ENCODE results near the gene FRRS1L. TPM values are rescaled to one million over a fixed set of nuclear protein-coding genes. Genes with fewer than 3 reads are reported as not detected.

The FRRS1L gene
- total RNA-seq, 1 donor from 2014 or later = 1.0 TPM

GRCh38 chr9:109193974-109194556 is 27.0 kb upstream of the FRRS1L start:
- H3K27ac ChIP-seq (ENCODE audit: low read depth, low read length) = no peak overlapping the region
- no peak overlapping the region for H3K9ac ChIP-seq (ENCODE audit: low read depth in 1 of 3, low read length in 3 of 3)
- H3K9me3 ChIP-seq (ENCODE audit: control insufficient read depth in 3 of 3, low read length in 3 of 3) = no peaks in the 10 kb centered on the region
- H3K36me3 ChIP-seq (ENCODE audit: control insufficient read depth in 3 of 3, insufficient read depth in 3 of 3, low read length in 3 of 3) = peaks cover 0 to 4% (median 0%) of the 10 kb centered on the region in 3 donors
- H3K4me3 ChIP-seq (ENCODE audit: low read length in 3 of 3) = no peak overlapping the region
- H3K27me3 ChIP-seq (ENCODE audit: control insufficient read depth in 3 of 3, insufficient read depth in 3 of 3, low read length in 3 of 3) = peaks cover 0 to 3% (median 0%) of the 10 kb centered on the region in 3 donors
- H3K4me1 ChIP-seq (ENCODE audit: control insufficient read depth in 3 of 3, insufficient read depth in 3 of 3, low read length in 3 of 3) = no peaks in the 10 kb centered on the region

GRCh38 chr9:109192732-109193361 is 25.8 kb upstream of the FRRS1L start:
- H3K27ac ChIP-seq (ENCODE audit: low read depth, low read length) = no peak overlapping the region
- peaks cover 0 to 5% (median 0%) of the 10 kb centered on the region in 3 donors for H3K36me3 ChIP-seq (ENCODE audit: control insufficient read depth in 3 of 3, insufficient read depth in 3 of 3, low read length in 3 of 3)
- H3K9me3 ChIP-seq (ENCODE audit: control insufficient read depth in 3 of 3, low read length in 3 of 3) = no peaks in the 10 kb centered on the region
- H3K27me3 ChIP-seq (ENCODE audit: control insufficient read depth in 3 of 3, insufficient read depth in 3 of 3, low read length in 3 of 3) = peaks cover 0 to 3% (median 0%) of the 10 kb centered on the region in 3 donors
- no peaks in the 10 kb centered on the region for H3K4me1 ChIP-seq (ENCODE audit: control insufficient read depth in 3 of 3, insufficient read depth in 3 of 3, low read length in 3 of 3)
- H3K9ac ChIP-seq (ENCODE audit: low read depth in 1 of 3, low read length in 3 of 3) = no peak overlapping the region
- no peak overlapping the region for H3K4me3 ChIP-seq (ENCODE audit: low read length in 3 of 3)

- peaks cover 0 to 5% (median 0%) of the 10 kb centered on the region in 3 donors for H3K36me3 ChIP-seq (ENCODE audit: control insufficient read depth in 3 of 3, insufficient read depth in 3 of 3, low read length in 3 of 3)
- H3K4me1 ChIP-seq (ENCODE audit: control insufficient read depth in 3 of 3, insufficient read depth in 3 of 3, low read length in 3 of 3) = no peaks in the 10 kb centered on the region
- H3K9ac ChIP-seq (ENCODE audit: low read depth in 1 of 3, low read length in 3 of 3) = no peak overlapping the region
- no peak overlapping the region for H3K4me3 ChIP-seq (ENCODE audit: low read length in 3 of 3)
- no peak overlapping the region for H3K27ac ChIP-seq (ENCODE audit: low read depth, low read length)
- peaks cover 0 to 3% (median 0%) of the 10 kb centered on the region in 3 donors for H3K27me3 ChIP-seq (ENCODE audit: control insufficient read depth in 3 of 3, insufficient read depth in 3 of 3, low read length in 3 of 3)
- no peaks in the 10 kb centered on the region for H3K9me3 ChIP-seq (ENCODE audit: control insufficient read depth in 3 of 3, low read length in 3 of 3)
Measured at GRCh38 chr9:109191746-109192145, 24.7 kb upstream of the FRRS1L start.

- Histone ChIP-seq H3K4me1 (ENCODE audit: control insufficient read depth in 3 of 3, insufficient read depth in 3 of 3, low read length in 3 of 3) (no peaks in the 10 kb centered on the region), H3K27me3 (ENCODE audit: control insufficient read depth in 3 of 3, insufficient read depth in 3 of 3, low read length in 3 of 3) (peaks cover 0 to 3% (median 0%) of the 10 kb centered on the region in 3 donors), H3K9ac (ENCODE audit: low read depth in 1 of 3, low read length in 3 of 3) (no peak overlapping the region), H3K4me3 (ENCODE audit: low read length in 3 of 3) (no peak overlapping the region), H3K27ac (ENCODE audit: low read depth, low read length) (no peak overlapping the region), H3K36me3 (ENCODE audit: control insufficient read depth in 3 of 3, insufficient read depth in 3 of 3, low read length in 3 of 3) (peaks cover 0 to 5% (median 0%) of the 10 kb centered on the region in 3 donors), H3K9me3 (ENCODE audit: control insufficient read depth in 3 of 3, low read length in 3 of 3) (no peaks in the 10 kb centered on the region)
Measured at GRCh38 chr9:109190151-109190550, 23.1 kb upstream of the FRRS1L start.

GRCh38 chr9:109186857-109187520 is 19.9 kb upstream of the FRRS1L start:
- Histone ChIP-seq H3K27ac (ENCODE audit: low read depth, low read length) (no peak overlapping the region), H3K9ac (ENCODE audit: low read depth in 1 of 3, low read length in 3 of 3) (no peak overlapping the region), H3K27me3 (ENCODE audit: control insufficient read depth in 3 of 3, insufficient read depth in 3 of 3, low read length in 3 of 3) (peaks cover 0 to 3% (median 0%) of the 10 kb centered on the region in 3 donors), H3K9me3 (ENCODE audit: control insufficient read depth in 3 of 3, low read length in 3 of 3) (no peaks in the 10 kb centered on the region), H3K4me1 (ENCODE audit: control insufficient read depth in 3 of 3, insufficient read depth in 3 of 3, low read length in 3 of 3) (no peaks in the 10 kb centered on the region), H3K36me3 (ENCODE audit: control insufficient read depth in 3 of 3, insufficient read depth in 3 of 3, low read length in 3 of 3) (peaks cover 0 to 5% (median 0%) of the 10 kb centered on the region in 3 donors), H3K4me3 (ENCODE audit: low read length in 3 of 3) (no peak overlapping the region)

GRCh38 chr9:109182940-109183798 is 16.1 kb upstream of the FRRS1L start:
- Histone ChIP-seq H3K27me3 (ENCODE audit: control insufficient read depth in 3 of 3, insufficient read depth in 3 of 3, low read length in 3 of 3) (peaks cover 0 to 8% (median 6%) of the 10 kb centered on the region in 3 donors), H3K4me3 (ENCODE audit: low read length in 3 of 3) (no peak overlapping the region), H3K27ac (ENCODE audit: low read depth, low read length) (no peak overlapping the region), H3K9ac (ENCODE audit: low read depth in 1 of 3, low read length in 3 of 3) (no peak overlapping the region), H3K36me3 (ENCODE audit: control insufficient read depth in 3 of 3, insufficient read depth in 3 of 3, low read length in 3 of 3) (no peaks in the 10 kb centered on the region), H3K4me1 (ENCODE audit: control insufficient read depth in 3 of 3, insufficient read depth in 3 of 3, low read length in 3 of 3) (no peaks in the 10 kb centered on the region), H3K9me3 (ENCODE audit: control insufficient read depth in 3 of 3, low read length in 3 of 3) (no peaks in the 10 kb centered on the region)

- Histone ChIP-seq H3K4me1 (ENCODE audit: control insufficient read depth in 3 of 3, insufficient read depth in 3 of 3, low read length in 3 of 3) (no peaks in the 10 kb centered on the region), H3K27me3 (ENCODE audit: control insufficient read depth in 3 of 3, insufficient read depth in 3 of 3, low read length in 3 of 3) (peaks cover 0 to 8% (median 6%) of the 10 kb centered on the region in 3 donors), H3K9ac (ENCODE audit: low read depth in 1 of 3, low read length in 3 of 3) (no peak overlapping the region), H3K9me3 (ENCODE audit: control insufficient read depth in 3 of 3, low read length in 3 of 3) (no peaks in the 10 kb centered on the region), H3K36me3 (ENCODE audit: control insufficient read depth in 3 of 3, insufficient read depth in 3 of 3, low read length in 3 of 3) (no peaks in the 10 kb centered on the region), H3K4me3 (ENCODE audit: low read length in 3 of 3) (no peak overlapping the region), H3K27ac (ENCODE audit: low read depth, low read length) (no peak overlapping the region)
Measured at GRCh38 chr9:109182550-109182939, 15.5 kb upstream of the FRRS1L start.

GRCh38 chr9:109181284-109181683 is 14.2 kb upstream of the FRRS1L start:
- no peaks in the 10 kb centered on the region for H3K9me3 ChIP-seq (ENCODE audit: control insufficient read depth in 3 of 3, low read length in 3 of 3)
- peaks cover 0 to 8% (median 6%) of the 10 kb centered on the region in 3 donors for H3K27me3 ChIP-seq (ENCODE audit: control insufficient read depth in 3 of 3, insufficient read depth in 3 of 3, low read length in 3 of 3)
- H3K27ac ChIP-seq (ENCODE audit: low read depth, low read length) = no peak overlapping the region
- no peak overlapping the region for H3K9ac ChIP-seq (ENCODE audit: low read depth in 1 of 3, low read length in 3 of 3)
- H3K4me3 ChIP-seq (ENCODE audit: low read length in 3 of 3) = no peak overlapping the region
- H3K4me1 ChIP-seq (ENCODE audit: control insufficient read depth in 3 of 3, insufficient read depth in 3 of 3, low read length in 3 of 3) = no peaks in the 10 kb centered on the region
- H3K36me3 ChIP-seq (ENCODE audit: control insufficient read depth in 3 of 3, insufficient read depth in 3 of 3, low read length in 3 of 3) = no peaks in the 10 kb centered on the region

GRCh38 chr9:109179801-109180523 is 12.9 kb upstream of the FRRS1L start:
- Histone ChIP-seq H3K27me3 (ENCODE audit: control insufficient read depth in 3 of 3, insufficient read depth in 3 of 3, low read length in 3 of 3) (peaks cover 0 to 8% (median 6%) of the 10 kb centered on the region in 3 donors), H3K4me3 (ENCODE audit: low read length in 3 of 3) (no peak overlapping the region), H3K4me1 (ENCODE audit: control insufficient read depth in 3 of 3, insufficient read depth in 3 of 3, low read length in 3 of 3) (no peaks in the 10 kb centered on the region), H3K9me3 (ENCODE audit: control insufficient read depth in 3 of 3, low read length in 3 of 3) (no peaks in the 10 kb centered on the region), H3K9ac (ENCODE audit: low read depth in 1 of 3, low read length in 3 of 3) (no peak overlapping the region), H3K27ac (ENCODE audit: low read depth, low read length) (no peak overlapping the region), H3K36me3 (ENCODE audit: control insufficient read depth in 3 of 3, insufficient read depth in 3 of 3, low read length in 3 of 3) (no peaks in the 10 kb centered on the region)

Data from skeletal muscle tissue (tissue), 4 donors.